WERI-Rb-1 (cell line): Measurements from ENCODE around the gene GNA15.

ENCODE experiments used
- DNase-seq: peaks from one replicate; pipeline ENCODE4 v3.0.0-alpha.2; 2020
- H3K27ac ChIP-seq: fragments of 250-450 bp; sonication (Bioruptor Pico); 2 replicates; pipeline ENCODE4 v1.5.1; 2020; ENCODE audit warnings: mild to moderate bottlenecking, moderate library complexity
- H3K27me3 ChIP-seq: fragments of 250-450 bp; sonication (Bioruptor Pico); 2 replicates; pipeline ENCODE4 v1.5.1; 2021; ENCODE audit warnings: mild to moderate bottlenecking, low read depth, moderate library complexity; ENCODE audit not compliant: insufficient read depth, severe bottlenecking
- H3K36me3 ChIP-seq: fragments of 250-450 bp; sonication (Bioruptor Pico); 2 replicates; pipeline ENCODE4 v1.5.1; 2020; ENCODE audit warnings: mild to moderate bottlenecking, moderate library complexity
- H3K4me3 ChIP-seq: 2 replicates; pipeline ENCODE4 v1.5.1; 2011; ENCODE audit warnings: low read depth, mild to moderate bottlenecking, control low read depth, low read length
- H3K9me3 ChIP-seq: fragments of 250-450 bp; sonication (Bioruptor Pico); 2 replicates; pipeline ENCODE4 v1.5.1; 2021; ENCODE audit warnings: mild to moderate bottlenecking, moderate library complexity; ENCODE audit not compliant: severe bottlenecking
- TF ChIP-seq, protein P1 (sequence below): IDR thresholded peaks from 2 replicates; pipeline ENCODE4 v1.5.1; 2011; ENCODE audit warnings: low read depth, mild to moderate bottlenecking, control low read depth, inconsistent platforms, low read length

Gene GNA15

DNA sequence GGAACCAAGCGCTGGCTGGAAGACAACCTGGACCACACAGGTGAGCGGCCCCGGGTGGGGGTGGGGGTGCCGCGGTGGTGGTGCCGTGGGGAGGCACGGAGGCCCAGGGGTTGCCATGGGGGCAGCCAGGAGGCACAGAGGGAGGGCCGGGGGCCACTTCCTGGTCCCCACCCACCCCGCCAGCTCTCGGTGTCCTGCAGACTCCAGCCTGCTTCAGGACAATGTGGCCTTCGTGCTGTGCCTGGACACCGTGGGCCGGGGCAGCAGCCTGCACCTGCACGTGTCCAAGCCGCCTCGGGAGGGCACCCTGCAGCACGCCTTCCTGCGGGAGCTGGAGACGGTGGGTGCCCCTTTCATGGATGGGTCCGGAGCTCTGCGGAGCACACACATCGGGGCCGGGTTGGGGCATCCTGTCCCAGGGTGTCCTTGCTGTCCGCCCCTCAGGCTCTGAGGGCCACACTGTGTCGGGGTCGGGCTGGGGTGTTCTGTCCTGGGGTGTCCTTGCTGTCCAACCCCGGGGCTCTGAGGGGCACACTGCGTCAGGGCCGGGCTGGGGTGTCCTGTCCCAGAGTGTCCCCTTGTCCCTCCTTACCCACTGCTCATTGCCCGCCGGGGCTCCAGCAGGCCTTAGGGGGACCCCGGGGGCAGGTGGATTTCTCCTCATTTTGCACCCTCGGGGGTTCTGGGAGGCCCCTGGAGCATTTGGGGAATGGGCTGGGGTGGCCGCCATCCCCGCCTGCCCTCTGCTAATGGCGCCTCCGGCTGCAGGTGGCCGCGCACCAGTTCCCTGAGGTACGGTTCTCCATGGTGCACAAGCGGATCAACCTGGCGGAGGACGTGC, 68.2 kb downstream of the GNA15 start:
- Histone ChIP-seq H3K27me3 (no peaks in the 10 kb centered on the region), H3K9me3 (no peaks in the 10 kb centered on the region), H3K36me3 (peaks cover 40% of the 10 kb centered on the region), H3K4me3 (no peak overlapping the region), H3K27ac (no peak overlapping the region)
- DNase-seq = no peak
- TF ChIP-seq, protein P1, sequence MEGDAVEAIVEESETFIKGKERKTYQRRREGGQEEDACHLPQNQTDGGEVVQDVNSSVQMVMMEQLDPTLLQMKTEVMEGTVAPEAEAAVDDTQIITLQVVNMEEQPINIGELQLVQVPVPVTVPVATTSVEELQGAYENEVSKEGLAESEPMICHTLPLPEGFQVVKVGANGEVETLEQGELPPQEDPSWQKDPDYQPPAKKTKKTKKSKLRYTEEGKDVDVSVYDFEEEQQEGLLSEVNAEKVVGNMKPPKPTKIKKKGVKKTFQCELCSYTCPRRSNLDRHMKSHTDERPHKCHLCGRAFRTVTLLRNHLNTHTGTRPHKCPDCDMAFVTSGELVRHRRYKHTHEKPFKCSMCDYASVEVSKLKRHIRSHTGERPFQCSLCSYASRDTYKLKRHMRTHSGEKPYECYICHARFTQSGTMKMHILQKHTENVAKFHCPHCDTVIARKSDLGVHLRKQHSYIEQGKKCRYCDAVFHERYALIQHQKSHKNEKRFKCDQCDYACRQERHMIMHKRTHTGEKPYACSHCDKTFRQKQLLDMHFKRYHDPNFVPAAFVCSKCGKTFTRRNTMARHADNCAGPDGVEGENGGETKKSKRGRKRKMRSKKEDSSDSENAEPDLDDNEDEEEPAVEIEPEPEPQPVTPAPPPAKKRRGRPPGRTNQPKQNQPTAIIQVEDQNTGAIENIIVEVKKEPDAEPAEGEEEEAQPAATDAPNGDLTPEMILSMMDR = no peak

DNA sequence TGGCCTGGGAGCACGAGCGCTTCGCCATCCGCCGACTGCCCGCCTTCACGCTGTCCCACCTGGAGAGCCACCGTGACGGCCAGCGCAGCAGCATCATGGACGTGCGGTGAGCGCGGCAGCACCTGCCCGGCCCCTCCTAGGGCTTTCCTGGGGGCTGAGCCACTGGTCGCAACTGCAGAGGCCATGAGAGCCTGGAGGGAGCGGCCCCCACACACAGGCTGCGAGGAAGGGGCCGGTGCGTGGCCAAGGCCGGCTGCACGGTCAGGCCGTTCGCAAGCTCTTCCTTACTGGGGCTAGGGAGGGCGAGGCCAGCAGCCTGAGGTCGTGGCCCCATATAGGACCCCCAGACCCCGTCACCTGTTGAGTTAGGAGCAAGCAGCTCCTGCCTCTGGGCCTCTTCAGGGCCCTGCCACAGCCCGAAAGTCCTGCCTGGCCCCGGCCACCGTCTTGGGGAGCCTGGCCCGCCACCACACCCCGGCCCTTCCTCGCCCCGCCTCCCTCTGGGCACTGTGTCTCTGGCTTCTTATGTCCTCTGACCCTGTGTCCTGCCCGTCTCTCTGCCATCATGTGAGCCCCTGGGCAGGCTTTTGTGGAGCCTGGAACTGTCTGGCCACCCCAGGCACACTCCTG, 68.9 kb downstream of the GNA15 start:
- Histone ChIP-seq H3K4me3 (no peak overlapping the region), H3K36me3 (peaks cover 37% of the 10 kb centered on the region), H3K27me3 (no peaks in the 10 kb centered on the region), H3K27ac (no peak overlapping the region), H3K9me3 (no peaks in the 10 kb centered on the region)
- TF ChIP-seq, protein P1 = no peak
- no peak for DNase-seq

DNA sequence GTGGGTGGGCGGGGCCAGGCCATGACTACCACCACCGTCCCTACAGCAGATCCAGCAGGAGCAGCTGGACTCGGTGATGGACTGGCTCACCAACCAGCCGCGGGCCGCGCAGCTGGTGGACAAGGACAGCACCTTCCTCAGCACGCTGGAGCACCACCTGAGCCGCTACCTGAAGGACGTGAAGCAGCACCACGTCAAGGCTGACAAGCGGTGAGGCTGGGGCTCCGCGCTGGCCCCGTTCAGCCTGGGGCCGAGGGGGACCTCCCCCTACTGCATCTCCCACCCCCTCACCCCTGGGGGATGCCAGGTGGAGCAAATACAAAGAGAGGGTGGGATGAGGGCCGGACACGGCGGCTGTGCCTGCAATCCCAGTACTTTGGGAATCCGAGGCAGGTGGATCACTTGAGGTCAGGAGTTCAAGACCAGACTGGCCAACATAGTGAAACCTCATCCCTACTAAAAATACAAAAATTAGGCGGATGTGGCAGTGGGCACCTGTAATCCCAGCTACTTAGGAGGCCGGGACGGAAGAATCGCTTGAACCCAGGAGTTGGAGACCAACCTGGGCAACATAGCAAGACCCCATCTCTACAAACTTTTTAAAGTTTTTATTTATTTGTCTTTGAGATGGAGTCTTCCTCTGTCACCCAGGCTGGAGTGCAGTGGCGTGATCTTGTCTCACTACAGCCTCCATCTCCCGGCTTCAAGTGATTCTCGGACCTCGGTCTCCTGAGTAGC, 70.6 kb downstream of the GNA15 start:
- DNase-seq = no peak
- Histone ChIP-seq H3K27ac (no peak overlapping the region), H3K4me3 (no peak overlapping the region), H3K36me3 (peaks cover 37% of the 10 kb centered on the region), H3K9me3 (no peaks in the 10 kb centered on the region), H3K27me3 (no peaks in the 10 kb centered on the region)
- TF ChIP-seq, protein P1 = no peak

DNA sequence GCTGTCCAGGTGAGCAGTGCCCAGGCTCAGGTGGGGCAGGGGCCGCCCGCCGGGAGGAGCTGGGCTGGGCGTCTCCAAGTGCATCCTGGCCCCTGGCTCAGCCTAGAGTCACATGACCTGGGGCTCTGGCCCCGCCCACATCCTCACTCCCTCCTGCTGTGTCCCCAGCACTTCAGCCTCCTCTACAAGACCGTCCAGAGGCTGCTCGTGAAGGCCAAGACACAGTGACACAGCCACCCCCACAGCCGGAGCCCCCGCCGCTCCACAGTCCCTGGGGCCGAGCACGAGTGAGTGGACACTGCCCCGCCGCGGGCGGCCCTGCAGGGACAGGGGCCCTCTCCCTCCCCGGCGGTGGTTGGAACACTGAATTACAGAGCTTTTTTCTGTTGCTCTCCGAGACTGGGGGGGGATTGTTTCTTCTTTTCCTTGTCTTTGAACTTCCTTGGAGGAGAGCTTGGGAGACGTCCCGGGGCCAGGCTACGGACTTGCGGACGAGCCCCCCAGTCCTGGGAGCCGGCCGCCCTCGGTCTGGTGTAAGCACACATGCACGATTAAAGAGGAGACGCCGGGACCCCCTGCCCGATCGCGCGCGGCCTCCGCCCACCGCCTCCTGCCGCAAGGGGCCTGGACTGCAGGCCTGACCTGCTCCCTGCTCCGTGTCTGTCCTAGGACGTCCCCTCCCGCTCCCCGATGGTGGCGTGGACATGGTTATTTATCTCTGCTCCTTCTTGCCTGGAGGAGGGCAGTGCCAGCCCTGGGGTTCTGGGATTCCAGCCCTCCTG, 71.8 kb downstream of the GNA15 start:
- no peak overlapping the region for H3K4me3 ChIP-seq
- H3K27ac ChIP-seq = no peak overlapping the region
- no peaks in the 10 kb centered on the region for H3K27me3 ChIP-seq
- DNase-seq = peak; percentile 45
- TF ChIP-seq, protein P1 = no peak
- H3K9me3 ChIP-seq = no peaks in the 10 kb centered on the region
- peaks cover 37% of the 10 kb centered on the region for H3K36me3 ChIP-seq

DNA sequence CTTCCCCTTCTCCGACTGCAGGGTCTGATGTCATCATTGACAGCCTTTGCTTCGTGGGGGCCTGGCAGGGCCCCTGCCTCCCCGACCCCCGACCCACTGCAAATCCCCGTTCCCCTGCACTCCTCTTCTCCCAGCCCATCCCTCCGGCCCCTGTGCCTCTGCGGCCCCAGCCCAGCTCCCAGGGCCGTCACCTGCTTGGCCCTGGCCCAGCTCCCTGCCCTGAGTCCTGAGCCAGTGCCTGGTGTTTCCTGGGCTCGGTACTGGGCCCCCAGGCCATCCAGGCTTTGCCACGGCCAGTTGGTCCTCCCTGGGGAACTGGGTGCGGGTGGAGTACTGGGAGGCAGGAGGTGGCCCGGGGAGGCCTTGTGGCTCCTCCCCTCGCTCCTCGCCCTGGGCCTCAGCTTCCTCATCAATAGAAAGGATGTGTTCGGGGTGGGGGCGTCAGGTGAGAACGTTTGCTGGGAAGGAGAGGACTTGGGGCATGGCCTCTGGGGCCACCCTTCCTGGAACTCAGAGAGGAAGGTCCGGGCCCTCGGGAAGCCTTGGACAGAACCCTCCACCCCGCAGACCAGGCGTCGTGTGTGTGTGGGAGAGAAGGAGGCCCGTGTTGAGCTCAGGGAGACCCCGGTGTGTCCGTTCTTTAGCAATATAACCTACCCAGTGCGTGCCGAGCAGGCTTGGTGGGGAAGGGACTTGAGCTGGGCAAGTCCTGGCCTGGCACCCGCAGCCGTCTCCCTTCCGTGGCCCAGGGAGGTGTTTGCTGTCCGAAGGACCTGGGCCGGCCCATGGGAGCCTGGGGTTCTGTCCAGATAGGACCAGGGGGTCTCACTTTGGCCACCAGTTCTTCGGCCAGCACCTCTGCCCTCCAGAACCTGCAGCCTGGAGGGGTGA, 72.7 kb downstream of the GNA15 start:
- H3K4me3 ChIP-seq = no peak overlapping the region
- TF ChIP-seq, protein P1 = no peak
- no peaks in the 10 kb centered on the region for H3K9me3 ChIP-seq
- no peaks in the 10 kb centered on the region for H3K27me3 ChIP-seq
- DNase-seq = no peak
- H3K36me3 ChIP-seq = peaks cover 34% of the 10 kb centered on the region
- H3K27ac ChIP-seq = no peak overlapping the region
